Naive B cell (primary cell): ENCODE measurements around the gene FSIP1. TPM values are rescaled to one million over a fixed set of nuclear protein-coding genes. Genes with fewer than 3 reads are reported as not detected.

Source experiments
- ATAC-seq, 2 donors: fragments of 150-1000 bp; cut with Tn5 transposase; 2 replicates each; pipeline ENCODE4 v1.10.0; 2021; ENCODE audit warnings: low read depth in 2 of 2, mild to moderate bottlenecking in 2 of 2, moderate library complexity in 2 of 2
- DNase-seq: peaks from one replicate; pipeline ENCODE4 v3.0.0; 2022
- H3K27ac Mint-ChIP-seq, 6 donors: one replicate each; pipeline ENCODE4 v1.8.0; 2020 to 2022; ENCODE audit warnings: mild to moderate bottlenecking in 6 of 6, mixed read lengths in 6 of 6, moderate library complexity in 5 of 6, inconsistent platforms in 2 of 6
- H3K27me3 Mint-ChIP-seq, 3 donors: one replicate each; pipeline ENCODE4 v1.8.0; 2021 to 2022; ENCODE audit warnings: mixed read lengths in 3 of 3, mild to moderate bottlenecking in 1 of 3
- H3K36me3 Mint-ChIP-seq, 2 donors: one replicate each; pipeline ENCODE4 v1.8.0; 2020 to 2022; ENCODE audit warnings: mixed read lengths in 2 of 2, inconsistent platforms in 1 of 2, mild to moderate bottlenecking in 1 of 2
- H3K4me1 Mint-ChIP-seq, 3 donors: one replicate each; pipeline ENCODE4 v1.8.0; 2020 to 2022; ENCODE audit warnings: mixed read lengths in 3 of 3, inconsistent platforms in 1 of 3, mild to moderate bottlenecking in 1 of 3, moderate library complexity in 1 of 3
- H3K4me3 Mint-ChIP-seq, 8 donors: one replicate each; pipeline ENCODE4 v1.8.0; 2020 to 2022; ENCODE audit warnings: mild to moderate bottlenecking in 8 of 8, mixed read lengths in 8 of 8, moderate library complexity in 8 of 8, inconsistent platforms in 2 of 8
- H3K9me3 Mint-ChIP-seq, 7 donors: one replicate each; pipeline ENCODE4 v1.8.0; 2020 to 2022; ENCODE audit warnings: mixed read lengths in 7 of 7, mild to moderate bottlenecking in 5 of 7, inconsistent platforms in 2 of 7, moderate library complexity in 1 of 7
- polyA plus RNA-seq, 6 donors: library from polyadenylated mRNA; unstranded; fragments of 300-500 nt; fragmentation: Illumina TruSeq; gene quantifications; one replicate each; pipeline ENCODE4 v1.2.3, GENCODE V29; 2021; ENCODE audit warnings: low read depth in 6 of 6

FSIP1 gene
- polyA plus RNA-seq, 6 donors from 2014 or later: 0.14 to 0.44 (median 0.27) TPM

DNA sequence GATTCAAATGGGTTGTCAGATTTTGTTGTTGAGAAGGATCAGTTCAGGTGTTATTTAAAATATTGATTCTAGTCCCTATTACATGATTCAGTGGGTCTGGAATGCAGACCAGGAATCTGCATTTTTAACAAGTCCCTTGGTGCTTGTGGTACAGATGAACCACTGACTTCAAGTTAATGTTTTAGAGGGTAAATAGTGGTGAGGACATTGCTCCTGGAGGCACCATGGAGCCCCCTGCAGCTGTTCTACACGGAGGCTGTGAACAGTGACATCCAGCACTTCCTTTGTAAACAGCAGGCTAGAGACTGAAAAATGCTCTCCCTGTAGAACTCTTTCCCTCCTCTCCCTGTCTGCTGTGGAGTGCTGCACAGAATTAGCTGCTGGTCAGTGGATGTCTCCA lies 4.8 kb upstream of the FSIP1 start:
- Mint-ChIP-seq H3K4me3 (no peak overlapping the region), H3K4me1 (peaks cover 10 to 36% (median 24%) of the 10 kb centered on the region in 3 donors), H3K36me3 (no peaks in the 10 kb centered on the region), H3K9me3 (no peaks in the 10 kb centered on the region), H3K27ac (no peak overlapping the region), H3K27me3 (no peaks in the 10 kb centered on the region)
- DNase-seq (no peak), ATAC-seq (no peak)

DNA sequence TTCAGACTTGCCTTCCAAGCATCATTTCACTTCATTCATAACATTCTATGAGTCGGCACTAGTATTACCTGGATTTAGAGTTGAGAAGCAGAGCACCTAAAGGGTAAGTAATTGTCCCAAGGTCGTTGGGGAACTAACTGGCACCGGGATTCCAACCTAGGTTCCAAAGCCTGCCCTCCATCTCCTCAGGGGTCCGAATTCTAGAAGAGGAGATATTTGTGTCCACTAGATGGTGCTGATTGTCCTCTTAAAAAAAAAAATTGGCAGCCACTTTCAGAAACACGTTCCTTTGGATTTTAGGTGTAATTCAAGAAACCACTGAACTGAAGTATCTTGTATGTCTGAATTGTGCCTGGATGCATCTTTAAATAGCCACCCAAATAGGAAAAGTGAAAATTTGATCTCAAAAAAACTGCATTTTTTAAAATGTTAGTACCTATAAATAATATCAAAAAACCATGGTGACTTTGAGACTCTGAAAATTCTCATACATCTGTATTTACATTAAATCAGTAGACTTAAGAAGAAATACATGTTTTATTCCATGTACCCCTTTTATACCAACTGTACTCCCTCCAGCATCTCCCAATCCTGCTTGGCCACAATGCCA lies 3.9 kb upstream of the FSIP1 start:
- Mint-ChIP-seq H3K27me3 (no peaks in the 10 kb centered on the region), H3K9me3 (no peaks in the 10 kb centered on the region), H3K4me1 (peaks cover 12 to 42% (median 26%) of the 10 kb centered on the region in 3 donors), H3K36me3 (no peaks in the 10 kb centered on the region), H3K4me3 (peak overlapping the region in 1 of 8 donors; percentile 84), H3K27ac (peak overlapping the region in 1 of 6 donors; percentile 16)
- ATAC-seq (no peak), DNase-seq (peak; percentile 46)

DNA sequence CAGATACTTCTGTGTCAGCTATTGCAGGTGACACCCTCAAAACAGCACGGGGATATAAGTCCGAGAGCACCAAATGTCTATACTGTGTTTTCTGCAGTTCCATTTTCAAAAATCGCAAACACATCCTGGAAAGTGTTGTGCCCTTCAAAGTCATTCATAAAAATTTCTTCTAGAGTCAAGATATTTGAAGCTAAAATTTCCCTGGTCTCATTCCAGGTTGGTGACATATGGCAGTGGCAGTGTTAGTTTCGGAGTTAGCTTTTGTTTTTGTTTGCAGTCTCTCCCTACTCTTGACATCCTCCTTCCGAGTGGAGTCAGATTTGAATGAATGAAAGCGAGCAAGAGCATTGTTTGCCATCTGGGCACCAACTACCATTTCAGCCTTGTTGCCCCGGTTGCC lies 3.2 kb upstream of the FSIP1 start:
- H3K36me3 Mint-ChIP-seq: no peaks in the 10 kb centered on the region
- H3K4me3 Mint-ChIP-seq: peak overlapping the region in 2 of 8 donors; percentile 25 to 84
- H3K4me1 Mint-ChIP-seq: peaks cover 13 to 47% (median 29%) of the 10 kb centered on the region in 3 donors
- H3K27ac Mint-ChIP-seq: peak overlapping the region in 2 of 6 donors; percentile 56 to 59
- DNase-seq: no peak
- H3K9me3 Mint-ChIP-seq: no peaks in the 10 kb centered on the region
- no peak for ATAC-seq
- no peaks in the 10 kb centered on the region for H3K27me3 Mint-ChIP-seq

DNA sequence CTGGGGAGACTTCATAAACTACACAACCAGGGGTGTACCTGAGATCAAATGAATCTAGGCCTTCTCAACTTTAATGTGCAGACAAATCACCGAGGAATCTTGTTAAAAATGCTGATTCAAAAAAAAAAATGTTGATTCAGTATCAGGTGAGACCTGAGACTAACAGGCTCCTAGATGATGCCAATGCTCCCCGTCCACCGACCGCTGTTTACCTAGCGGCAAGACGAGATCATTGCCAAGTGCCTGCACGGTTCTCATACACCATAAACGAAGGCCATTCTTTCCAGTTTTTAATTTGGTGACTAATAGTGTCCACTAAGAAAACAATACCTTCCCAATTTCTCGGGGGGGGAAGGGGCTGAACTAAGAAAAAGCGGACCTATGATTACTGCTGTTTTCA lies 2.5 kb upstream of the FSIP1 start:
- Mint-ChIP-seq H3K27me3 (no peaks in the 10 kb centered on the region), H3K9me3 (no peaks in the 10 kb centered on the region), H3K4me1 (peaks cover 13 to 48% (median 29%) of the 10 kb centered on the region in 3 donors), H3K36me3 (no peaks in the 10 kb centered on the region), H3K27ac (peak overlapping the region in 1 of 6 donors; percentile 80), H3K4me3 (peak overlapping the region in 3 of 8 donors; percentile 11 to 84 (median 12))
- DNase-seq (no peak), ATAC-seq (no peak)

DNA sequence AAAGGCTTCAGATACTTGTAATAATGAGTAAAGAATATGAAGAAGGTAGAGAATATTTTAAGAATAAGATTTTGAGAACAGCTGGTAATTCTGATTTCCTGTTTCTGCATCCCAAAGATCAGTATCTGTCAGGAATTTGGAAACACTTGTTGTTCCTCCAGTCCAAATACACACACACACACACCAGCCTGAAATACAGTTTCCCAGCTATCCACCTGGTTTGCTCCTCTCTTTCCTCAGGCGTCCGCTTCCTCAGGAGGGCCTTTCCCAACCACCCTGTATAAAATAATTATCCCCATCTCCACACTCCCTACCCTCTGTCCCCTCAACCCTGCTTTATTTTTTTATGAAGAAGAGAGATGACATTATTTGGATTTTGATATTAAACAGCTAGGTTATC lies 2.0 kb upstream of the FSIP1 start:
- Mint-ChIP-seq H3K4me3 (peak overlapping the region in 5 of 8 donors; percentile 11 to 77 (median 26)), H3K27me3 (no peaks in the 10 kb centered on the region), H3K9me3 (no peaks in the 10 kb centered on the region), H3K27ac (peak overlapping the region in 3 of 6 donors; percentile 21 to 80 (median 79)), H3K36me3 (no peaks in the 10 kb centered on the region), H3K4me1 (peaks cover 13 to 48% (median 29%) of the 10 kb centered on the region in 3 donors)
- ATAC-seq (no peak), DNase-seq (no peak)

DNA sequence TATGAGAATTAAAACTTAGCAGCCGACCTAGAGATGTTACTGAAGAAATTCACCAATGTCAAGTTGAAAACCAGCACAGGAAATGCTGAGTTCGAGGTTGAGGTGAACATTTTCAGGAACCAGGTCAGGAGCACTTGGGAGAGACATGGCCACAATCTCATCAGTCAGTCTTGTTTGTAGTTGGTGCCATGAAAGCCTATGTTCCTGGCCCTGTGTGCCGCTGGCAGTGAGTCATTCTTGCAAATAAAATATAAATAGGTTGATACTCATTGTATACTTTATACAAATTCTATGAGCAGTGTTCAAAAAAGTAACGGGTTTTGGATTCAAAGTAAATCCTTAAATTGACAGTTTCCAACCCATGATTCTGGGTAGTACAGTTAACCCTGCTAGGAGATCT lies 1.5 kb upstream of the FSIP1 start:
- Mint-ChIP-seq H3K36me3 (no peaks in the 10 kb centered on the region), H3K4me1 (peaks cover 13 to 48% (median 29%) of the 10 kb centered on the region in 3 donors), H3K9me3 (no peaks in the 10 kb centered on the region), H3K4me3 (peak overlapping the region; percentile 72 to 99 (median 97)), H3K27ac (peak overlapping the region in 2 of 6 donors; percentile 38 to 80), H3K27me3 (no peaks in the 10 kb centered on the region)
- no peak for ATAC-seq
- no peak for DNase-seq

DNA sequence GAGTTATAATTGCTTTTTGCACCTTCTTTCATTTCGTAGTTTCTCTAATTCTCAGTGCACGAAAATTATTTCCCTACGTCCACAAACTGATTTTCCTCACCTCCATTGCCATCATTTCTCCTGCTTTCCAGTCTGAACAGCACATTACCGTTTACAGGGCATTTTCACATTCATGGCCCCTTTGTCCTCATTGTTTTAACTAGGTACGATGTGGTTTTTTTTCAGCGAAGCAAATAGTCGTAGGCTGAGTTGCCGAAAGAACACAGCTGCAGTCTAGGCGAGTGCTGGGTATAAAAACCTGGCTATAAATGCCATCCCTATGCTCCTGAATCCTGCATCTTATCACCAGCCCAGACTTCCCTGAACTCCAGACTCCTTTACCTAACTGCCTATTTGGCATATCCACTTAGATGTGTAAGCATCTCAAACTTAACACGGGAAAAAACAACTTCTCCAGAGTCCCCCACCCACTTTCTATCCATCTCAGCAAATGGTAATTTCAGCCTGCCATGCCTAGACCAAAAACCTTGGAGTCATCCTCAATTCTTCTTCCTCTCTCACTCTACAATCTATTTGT lies 691 bp upstream of the FSIP1 start:
- DNase-seq (no peak), ATAC-seq (no peak)
- Mint-ChIP-seq H3K27me3 (no peaks in the 10 kb centered on the region), H3K27ac (peak overlapping the region; percentile 47 to 97 (median 92)), H3K9me3 (no peaks in the 10 kb centered on the region), H3K4me1 (peaks cover 13 to 48% (median 29%) of the 10 kb centered on the region in 3 donors), H3K36me3 (no peaks in the 10 kb centered on the region), H3K4me3 (peak overlapping the region; percentile 72 to 99 (median 97))

DNA sequence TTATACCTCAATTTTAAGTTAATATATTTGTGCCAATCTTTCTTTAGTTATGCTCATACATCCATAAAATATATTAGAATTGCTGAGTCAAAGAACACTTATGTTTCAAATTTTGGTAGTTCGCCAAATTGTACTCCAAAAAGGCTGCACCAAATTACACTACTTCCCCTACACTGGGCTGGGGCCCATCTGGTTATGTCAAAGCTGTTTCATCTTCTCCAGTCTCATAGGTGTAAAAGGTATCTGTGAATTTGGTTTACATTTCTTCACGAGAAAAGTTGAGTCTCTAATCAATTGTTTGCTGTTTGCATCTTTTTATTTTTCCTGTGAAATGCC lies 706 bp downstream of the FSIP1 start:
- no peaks in the 10 kb centered on the region for H3K9me3 Mint-ChIP-seq
- H3K4me3 Mint-ChIP-seq: peak overlapping the region; percentile 72 to 99 (median 97)
- H3K36me3 Mint-ChIP-seq: no peaks in the 10 kb centered on the region
- DNase-seq (no peak), ATAC-seq (no peak)
- peaks cover 17 to 48% (median 29%) of the 10 kb centered on the region in 3 donors for H3K4me1 Mint-ChIP-seq
- H3K27ac Mint-ChIP-seq: peak overlapping the region; percentile 80 to 97 (median 94)
- H3K27me3 Mint-ChIP-seq: peaks cover 4 to 12% (median 8%) of the 10 kb centered on the region in 3 donors

DNA sequence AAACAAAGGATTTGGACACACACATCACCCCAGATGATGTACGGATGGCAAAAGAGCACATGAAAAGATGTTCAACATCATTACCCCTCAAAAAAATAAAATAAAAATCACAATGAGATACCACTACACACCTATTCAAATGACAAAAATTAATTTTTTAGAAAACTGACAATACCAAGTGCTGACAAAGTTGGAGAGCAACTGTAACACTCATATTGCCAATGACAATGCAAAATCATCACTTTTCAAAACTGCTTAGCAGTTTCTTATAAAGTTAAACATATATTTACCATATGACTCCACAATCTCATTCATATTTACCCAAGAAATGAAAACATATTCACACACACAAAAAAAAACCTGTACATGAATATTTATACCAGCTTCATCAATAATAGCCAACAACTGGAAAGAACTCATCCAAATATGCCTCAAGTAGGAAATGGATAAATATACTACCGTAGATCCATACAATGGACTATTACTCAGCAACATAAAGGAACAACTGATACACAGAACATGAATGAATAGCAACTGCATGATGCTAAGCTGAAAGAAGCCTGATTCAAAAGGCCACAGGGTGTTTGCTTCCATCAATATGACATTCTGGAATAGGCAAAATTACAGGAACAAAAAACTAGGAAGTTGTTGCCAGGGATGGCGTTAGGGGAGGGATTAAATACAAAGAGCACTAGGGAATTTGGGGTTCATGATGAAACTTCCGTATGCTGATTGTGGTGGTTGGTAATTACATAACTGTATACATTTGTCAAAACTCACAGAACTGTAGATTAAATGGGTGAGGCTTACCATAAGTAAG lies 1.3 kb downstream of the FSIP1 start:
- Mint-ChIP-seq H3K4me3 (peak overlapping the region in 7 of 8 donors; percentile 3 to 99 (median 94)), H3K27me3 (peaks cover 4 to 13% (median 11%) of the 10 kb centered on the region in 3 donors), H3K27ac (peak overlapping the region in 2 of 6 donors; percentile 11 to 70), H3K36me3 (no peaks in the 10 kb centered on the region), H3K9me3 (no peaks in the 10 kb centered on the region), H3K4me1 (peaks cover 17 to 43% (median 27%) of the 10 kb centered on the region in 3 donors)
- ATAC-seq: no peak
- no peak for DNase-seq

DNA sequence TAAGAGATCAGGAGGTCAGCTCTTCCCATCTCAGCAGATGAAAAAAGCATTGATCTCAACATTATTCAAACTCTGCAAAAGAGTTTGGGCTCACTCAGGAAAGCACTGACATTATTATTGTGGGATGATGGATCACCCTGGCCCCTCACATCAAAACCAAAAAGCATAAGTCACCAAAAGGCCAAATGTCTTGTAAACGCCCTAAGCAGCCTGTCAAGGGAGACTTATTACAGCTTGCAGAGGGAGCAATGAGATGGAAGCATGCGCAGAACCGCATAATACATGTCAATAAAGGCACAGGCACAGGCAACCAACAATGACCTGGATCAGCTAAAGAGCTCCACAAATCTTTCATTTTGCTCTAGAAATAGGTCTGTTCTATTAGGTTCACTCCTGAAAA lies 4.6 kb downstream of the FSIP1 start:
- no peak for DNase-seq
- H3K9me3 Mint-ChIP-seq: no peaks in the 10 kb centered on the region
- no peaks in the 10 kb centered on the region for H3K36me3 Mint-ChIP-seq
- H3K4me1 Mint-ChIP-seq: peaks cover 20 to 34% (median 23%) of the 10 kb centered on the region in 3 donors
- peaks cover 9 to 22% (median 13%) of the 10 kb centered on the region in 3 donors for H3K27me3 Mint-ChIP-seq
- no peak for ATAC-seq
- peak overlapping the region in 1 of 8 donors; percentile 6 for H3K4me3 Mint-ChIP-seq
- no peak overlapping the region for H3K27ac Mint-ChIP-seq

DNA sequence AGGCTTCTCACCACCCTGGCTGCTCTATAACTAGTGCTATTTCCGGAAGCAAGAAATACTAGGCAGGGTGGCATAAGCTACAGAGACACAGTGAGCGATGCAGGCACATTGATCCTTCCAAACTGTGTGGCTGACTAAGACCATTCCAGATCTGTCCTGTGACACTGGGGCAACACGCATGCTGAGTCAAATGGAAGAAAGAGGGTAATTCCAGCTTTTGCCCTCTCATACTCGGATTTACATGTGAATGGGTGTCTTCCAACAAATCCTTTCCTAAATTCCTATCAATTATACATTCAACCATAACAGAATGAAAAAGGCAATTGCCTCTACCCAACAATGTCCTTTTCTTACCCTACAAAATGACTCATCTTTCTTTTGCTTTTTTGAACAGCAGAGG lies 5.1 kb downstream of the FSIP1 start:
- peaks cover 19 to 29% (median 23%) of the 10 kb centered on the region in 3 donors for H3K4me1 Mint-ChIP-seq
- no peak overlapping the region for H3K27ac Mint-ChIP-seq
- peak overlapping the region in 1 of 8 donors; percentile 6 for H3K4me3 Mint-ChIP-seq
- peaks cover 9 to 22% (median 13%) of the 10 kb centered on the region in 3 donors for H3K27me3 Mint-ChIP-seq
- no peaks in the 10 kb centered on the region for H3K36me3 Mint-ChIP-seq
- no peaks in the 10 kb centered on the region for H3K9me3 Mint-ChIP-seq
- no peak for ATAC-seq
- no peak for DNase-seq

DNA sequence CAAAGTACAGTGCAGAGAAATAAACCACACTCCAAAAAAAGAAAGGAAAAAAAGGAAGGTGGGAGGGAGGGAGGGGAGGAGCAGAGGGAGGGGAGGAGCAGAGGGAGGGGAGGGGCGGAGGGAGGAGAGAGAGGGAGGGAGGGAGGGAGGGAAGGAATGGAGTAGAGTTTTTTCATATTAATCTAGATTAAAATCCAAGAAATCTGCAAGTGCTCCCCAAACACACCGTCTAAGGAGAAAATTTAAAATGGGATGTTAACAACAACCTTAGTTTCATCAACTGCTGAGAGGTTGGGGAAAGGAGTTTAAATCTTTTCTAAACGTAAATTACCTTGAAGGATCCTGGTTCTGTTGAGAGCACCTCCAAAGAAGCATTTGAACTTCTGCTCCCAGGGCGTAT lies 6.6 kb downstream of the FSIP1 start:
- H3K4me3 Mint-ChIP-seq: no peak overlapping the region
- DNase-seq (no peak), ATAC-seq (no peak)
- H3K27ac Mint-ChIP-seq: no peak overlapping the region
- H3K4me1 Mint-ChIP-seq: peaks cover 18 to 26% (median 19%) of the 10 kb centered on the region in 3 donors
- no peaks in the 10 kb centered on the region for H3K36me3 Mint-ChIP-seq
- H3K9me3 Mint-ChIP-seq: no peaks in the 10 kb centered on the region
- peaks cover 9 to 22% (median 13%) of the 10 kb centered on the region in 3 donors for H3K27me3 Mint-ChIP-seq

DNA sequence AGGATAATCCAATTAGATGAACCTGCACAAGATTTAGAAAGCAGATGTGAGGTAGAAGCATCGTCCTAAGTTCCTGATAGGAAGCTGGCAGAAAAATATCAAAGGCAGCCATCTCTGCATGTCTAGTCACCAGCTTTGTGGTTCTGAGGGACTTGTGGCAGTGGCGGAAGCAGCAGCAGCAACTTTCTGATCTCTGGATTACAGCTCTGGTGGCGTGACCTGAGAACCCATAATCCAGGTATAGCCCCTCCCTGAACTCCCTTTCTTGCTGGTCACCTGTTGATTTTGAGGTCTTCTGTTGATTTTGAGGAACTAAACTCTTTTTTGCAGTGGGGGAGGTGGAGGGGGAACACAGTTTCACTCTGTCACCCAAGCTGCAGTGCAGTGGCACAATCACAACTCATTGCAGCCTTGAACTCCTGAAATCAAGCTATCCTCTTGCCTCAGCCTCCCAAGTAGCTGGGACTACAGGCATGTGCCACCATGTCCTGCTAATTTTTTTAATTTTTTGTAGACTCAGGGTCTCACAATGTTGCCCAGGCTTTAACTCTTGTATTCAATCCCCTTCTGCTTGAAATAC lies 7.9 kb downstream of the FSIP1 start:
- Mint-ChIP-seq H3K9me3 (no peaks in the 10 kb centered on the region), H3K4me1 (peaks cover 17 to 26% (median 19%) of the 10 kb centered on the region in 3 donors), H3K36me3 (no peaks in the 10 kb centered on the region), H3K27ac (no peak overlapping the region), H3K27me3 (peaks cover 9 to 22% (median 13%) of the 10 kb centered on the region in 3 donors), H3K4me3 (peak overlapping the region in 4 of 8 donors; percentile 2 to 62 (median 13))
- peak; percentile 18 for DNase-seq
- ATAC-seq: peak; percentile 69 to 73
